ENCODE results near the gene APOBR. TPM values are rescaled to one million over a fixed set of nuclear protein-coding genes. Genes with fewer than 3 reads are reported as not detected.
A peak's percentile ranks its signal among the peaks of the same experiment; 100 is the strongest.

The APOBR gene
- total and polyA plus RNA-seq, 8 donors: 0.83 to 86.9 (median 1.1) TPM; not detected in 2

GRCh38 chr16:28532940-28533647 lies 38.7 kb downstream of the APOBR start:
- Histone ChIP-seq H3K27me3 (no peaks in the 10 kb centered on the region), H3K4me1 (peaks cover 32 to 74% (median 52%) of the 10 kb centered on the region in 4 donors), H3K36me3 (peaks cover 0 to 34% (median 13%) of the 10 kb centered on the region in 4 donors), H3K4me3 (no peak overlapping the region), H3K27ac (peak overlapping the region; percentile 71 to 93 (median 78)), H3K9me3 (no peaks in the 10 kb centered on the region)
- intact Hi-C loops (cut with DNase I; ENCODE audit: low total_unique reads): no loop called here
- DNase-seq: no peak
- 68 to 84% (median 74%) methylated on average over 5 of the region's 5 CpGs for WGBS, 5 donors
- no peak for TF ChIP-seq POLR2A (IDR thresholded peaks at IDR 0.05)
- TF ChIP-seq POLR2AphosphoS5 (IDR thresholded peaks at IDR 0.05): no peak
- no peak for TF ChIP-seq EP300 (IDR thresholded peaks at IDR 0.05)
- no peak for TF ChIP-seq CTCF (IDR thresholded peaks at IDR 0.05)

- intact Hi-C loops (cut with DNase I; ENCODE audit: low total_unique reads): no loop called here
- Histone ChIP-seq H3K27ac (peak overlapping the region in 4 of 5 donors; percentile 25 to 93 (median 76)), H3K4me1 (peaks cover 39 to 80% (median 58%) of the 10 kb centered on the region in 4 donors), H3K4me3 (no peak overlapping the region), H3K36me3 (peaks cover 0 to 34% (median 13%) of the 10 kb centered on the region in 4 donors), H3K9me3 (no peaks in the 10 kb centered on the region), H3K27me3 (no peaks in the 10 kb centered on the region)
- 52 to 77% (median 71%) methylated on average over 5 of the region's 5 CpGs for WGBS, 5 donors
- TF ChIP-seq EP300 (IDR thresholded peaks at IDR 0.05): no peak
- no peak for TF ChIP-seq CTCF (IDR thresholded peaks at IDR 0.05)
- TF ChIP-seq POLR2A (IDR thresholded peaks at IDR 0.05): no peak
- TF ChIP-seq POLR2AphosphoS5 (IDR thresholded peaks at IDR 0.05): peak; percentile 17 to 40 (median 24)
- DNase-seq: peak in 1 of 2 donors; percentile 47
These were observed 40.3 kb downstream of the APOBR start for GRCh38 chr16:28534542-28535373.

- H3K4me3 ChIP-seq: peak overlapping the region; percentile 45 to 71 (median 52)
- no peak for DNase-seq
- intact Hi-C loops (cut with DNase I; ENCODE audit: low total_unique reads): no loop called here
- peak overlapping the region; percentile 22 to 95 (median 92) for H3K27ac ChIP-seq
- no peaks in the 10 kb centered on the region for H3K27me3 ChIP-seq
- no peaks in the 10 kb centered on the region for H3K9me3 ChIP-seq
- H3K4me1 ChIP-seq: peaks cover 37 to 85% (median 60%) of the 10 kb centered on the region in 4 donors
- H3K36me3 ChIP-seq: peaks cover 0 to 34% (median 13%) of the 10 kb centered on the region in 4 donors
- 35 to 66% (median 61%) methylated on average over 6 of the region's 6 CpGs for WGBS, 5 donors
- TF ChIP-seq EP300 (IDR thresholded peaks at IDR 0.05) (no peak), CTCF (IDR thresholded peaks at IDR 0.05) (no peak), POLR2A (IDR thresholded peaks at IDR 0.05) (no peak), POLR2AphosphoS5 (IDR thresholded peaks at IDR 0.05) (no peak)
These were observed 42.6 kb downstream of the APOBR start for GRCh38 chr16:28537076-28537475.

GRCh38 chr16:28537964-28538732 lies 43.7 kb downstream of the APOBR start:
- Histone ChIP-seq H3K36me3 (peaks cover 0 to 34% (median 13%) of the 10 kb centered on the region in 4 donors), H3K4me1 (peaks cover 26 to 81% (median 59%) of the 10 kb centered on the region in 4 donors), H3K9me3 (no peaks in the 10 kb centered on the region), H3K27me3 (no peaks in the 10 kb centered on the region), H3K4me3 (peak overlapping the region; percentile 45 to 71 (median 52)), H3K27ac (peak overlapping the region; percentile 85 to 95 (median 92))
- 47 to 81% (median 61%) methylated on average over 13 of the region's 13 CpGs for WGBS, 5 donors
- DNase-seq: peak in 1 of 2 donors; percentile 30
- TF ChIP-seq POLR2AphosphoS5 (IDR thresholded peaks at IDR 0.05) (no peak), POLR2A (IDR thresholded peaks at IDR 0.05) (no peak), CTCF (IDR thresholded peaks at IDR 0.05) (no peak), EP300 (IDR thresholded peaks at IDR 0.05) (no peak)
- intact Hi-C loops (cut with DNase I; ENCODE audit: low total_unique reads): no loop called here
